Measurements from ENCODE around the gene GNPDA2.

GNPDA2 gene

DNA sequence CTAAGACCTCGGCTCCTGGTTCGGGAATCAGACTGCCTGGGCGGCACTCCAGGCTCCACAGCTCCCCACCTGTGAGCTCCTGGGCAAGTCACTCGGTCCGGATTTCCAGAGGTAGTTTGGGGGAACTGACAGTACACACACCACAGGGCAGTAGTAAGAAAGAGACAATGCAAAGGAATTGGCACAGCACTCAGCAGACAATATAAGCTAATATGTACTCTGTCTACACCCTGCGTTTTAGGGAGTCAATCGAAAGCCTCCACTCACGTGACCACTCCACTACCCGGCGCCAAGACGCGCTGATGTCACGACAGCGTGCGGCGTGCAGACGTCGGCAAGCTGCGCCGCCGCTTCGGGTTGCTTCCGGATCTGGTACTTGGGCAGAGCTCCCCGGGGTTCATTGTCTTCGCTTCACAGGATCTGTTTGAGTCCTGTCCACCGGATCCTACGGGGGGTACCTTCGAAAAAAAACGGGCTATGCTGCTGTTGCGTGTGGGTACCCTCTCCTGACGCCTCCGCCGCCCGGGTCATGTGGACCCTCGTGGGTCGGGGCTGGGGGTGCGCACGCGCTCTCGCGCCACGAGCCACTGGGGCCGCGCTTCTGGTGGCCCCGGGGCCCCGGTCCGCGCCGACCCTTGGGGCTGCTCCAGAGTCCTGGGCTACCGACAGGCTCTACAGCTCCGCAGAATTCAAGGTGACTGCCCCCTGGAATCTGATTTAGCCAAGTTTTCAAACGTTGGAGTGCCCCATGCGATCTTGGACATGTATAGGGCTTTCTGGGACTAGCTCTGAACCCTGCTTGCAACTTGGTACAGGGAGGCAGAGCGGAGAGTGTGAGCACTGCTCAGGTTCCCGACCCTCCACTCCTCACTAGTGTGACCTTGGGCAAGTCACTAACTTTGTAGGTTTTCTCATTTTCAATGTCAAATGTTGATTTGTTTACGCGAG is 48.0 kb downstream of the GNPDA2 start, which contains the start of gene GUF1:
Gene GUF1 (plus strand): TSS at position 327 of the 948 bp plus-strand sequence. CDS start 203 bp downstream, at position 530.
- DNase-seq (ENCODE audit: low read depth in 2 of 2) = peak; percentile 65 to 68

DNA sequence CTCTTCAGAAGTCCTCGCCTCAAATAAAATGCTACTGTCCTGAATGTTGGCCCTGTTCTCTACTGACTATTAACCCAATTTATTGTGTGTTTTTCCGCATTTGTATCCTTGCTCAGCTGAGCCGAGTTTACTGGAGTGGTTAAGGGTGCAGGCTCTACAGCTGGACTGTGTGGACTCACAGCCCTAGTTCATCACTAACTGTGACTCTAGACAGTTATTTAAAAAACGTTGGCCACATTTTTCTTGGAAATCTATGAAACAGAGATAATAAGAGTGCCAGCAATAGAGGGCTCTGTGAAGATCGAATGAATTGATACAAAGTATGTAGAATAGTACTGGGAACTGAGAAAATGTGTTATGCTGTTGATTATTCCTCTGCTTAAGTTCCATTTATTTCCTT is 51.0 kb downstream of the GNPDA2 start:
- no peak for DNase-seq (ENCODE audit: low read depth in 2 of 2)

DNA sequence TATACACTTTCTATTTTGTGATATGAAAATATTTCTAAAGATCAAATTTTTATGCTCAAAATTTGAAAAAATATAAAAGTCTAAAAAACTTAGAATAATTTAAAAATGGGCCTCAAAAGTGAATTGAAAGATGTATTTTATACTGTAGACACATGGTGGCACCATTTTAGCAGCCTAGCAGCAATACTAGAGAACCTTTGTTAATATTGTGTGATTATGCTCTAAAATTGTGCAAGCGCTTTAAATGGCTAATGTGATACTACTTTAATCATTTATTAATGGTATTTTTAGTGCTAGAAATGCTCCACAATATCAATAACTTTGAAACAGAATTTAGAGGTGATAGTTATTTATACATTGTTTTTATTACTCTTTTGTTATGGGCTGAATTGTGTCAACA is 51.9 kb downstream of the GNPDA2 start:
- DNase-seq (ENCODE audit: low read depth in 2 of 2) = no peak

DNA sequence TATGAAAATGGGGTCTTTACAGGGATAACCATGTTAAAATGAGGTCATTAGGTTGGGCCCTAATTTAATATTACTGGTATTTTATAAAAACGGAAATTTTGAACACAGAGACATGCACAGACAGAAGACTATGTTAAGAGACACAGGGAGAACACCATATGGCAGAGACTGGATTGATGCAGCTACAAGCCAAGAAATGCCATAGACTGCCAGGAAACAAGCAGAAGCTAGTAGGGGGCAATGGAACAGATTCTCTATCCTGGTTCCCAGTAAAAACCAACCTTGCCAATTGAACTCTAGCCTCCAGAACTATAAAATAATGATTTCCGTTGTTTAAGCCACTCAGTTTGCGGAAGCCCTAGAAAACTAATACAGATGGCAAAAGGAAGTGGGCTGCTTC is 54.7 kb downstream of the GNPDA2 start:
- no peak for DNase-seq (ENCODE audit: low read depth in 2 of 2)

DNA sequence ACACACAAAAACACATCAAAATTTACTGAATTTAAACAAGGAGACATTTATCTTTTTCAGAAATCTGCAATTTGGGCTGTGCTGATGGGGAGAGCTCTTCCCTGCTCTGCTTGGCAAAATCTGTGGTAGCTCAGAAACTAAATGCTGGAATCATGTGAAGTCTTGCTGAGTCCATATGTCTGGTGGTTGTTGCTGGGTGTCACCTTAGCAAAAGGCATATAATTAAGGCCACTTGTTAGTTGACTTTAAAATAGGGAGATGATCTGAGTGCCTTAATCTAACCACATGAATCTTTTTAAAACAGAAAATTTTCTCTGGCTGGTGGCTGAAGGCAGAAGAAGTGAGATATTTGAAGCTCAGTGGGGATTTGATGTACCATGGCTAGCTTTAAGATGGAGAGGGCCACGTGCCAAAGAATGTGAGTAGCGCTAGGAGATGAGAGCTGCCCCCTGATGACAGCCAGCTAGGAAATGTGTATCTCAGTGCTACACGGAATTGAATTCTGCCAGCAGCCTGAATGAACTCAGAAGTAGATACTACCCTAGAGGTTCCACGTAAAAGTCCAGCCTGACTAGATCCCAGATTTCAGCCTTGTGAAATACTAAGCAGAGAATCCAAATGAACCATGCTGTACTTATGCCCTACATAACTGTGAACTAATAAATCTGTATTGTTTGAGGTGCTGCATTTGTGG is 55.7 kb downstream of the GNPDA2 start:
- DNase-seq (ENCODE audit: low read depth in 2 of 2) = no peak

DNA sequence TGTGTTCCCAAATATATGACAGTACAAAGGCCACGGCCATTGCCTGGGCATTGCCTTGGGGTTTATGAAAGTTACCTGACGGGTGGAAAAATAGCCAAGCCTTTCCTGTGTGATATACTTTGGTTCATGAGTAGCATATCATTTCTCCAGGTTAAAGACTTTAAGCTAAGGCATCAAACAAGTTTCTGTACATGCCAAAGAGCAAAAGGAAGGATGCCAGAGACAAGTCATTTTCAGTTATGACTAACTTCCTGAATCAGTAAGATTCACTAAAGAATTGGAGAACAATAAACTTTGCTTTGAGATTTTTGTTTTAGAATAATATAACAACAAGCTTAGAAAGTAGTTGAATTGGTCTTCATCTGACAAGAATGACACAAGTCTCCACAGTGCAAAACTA is 57.8 kb downstream of the GNPDA2 start:
- DNase-seq (ENCODE audit: low read depth in 2 of 2) = no peak

DNA sequence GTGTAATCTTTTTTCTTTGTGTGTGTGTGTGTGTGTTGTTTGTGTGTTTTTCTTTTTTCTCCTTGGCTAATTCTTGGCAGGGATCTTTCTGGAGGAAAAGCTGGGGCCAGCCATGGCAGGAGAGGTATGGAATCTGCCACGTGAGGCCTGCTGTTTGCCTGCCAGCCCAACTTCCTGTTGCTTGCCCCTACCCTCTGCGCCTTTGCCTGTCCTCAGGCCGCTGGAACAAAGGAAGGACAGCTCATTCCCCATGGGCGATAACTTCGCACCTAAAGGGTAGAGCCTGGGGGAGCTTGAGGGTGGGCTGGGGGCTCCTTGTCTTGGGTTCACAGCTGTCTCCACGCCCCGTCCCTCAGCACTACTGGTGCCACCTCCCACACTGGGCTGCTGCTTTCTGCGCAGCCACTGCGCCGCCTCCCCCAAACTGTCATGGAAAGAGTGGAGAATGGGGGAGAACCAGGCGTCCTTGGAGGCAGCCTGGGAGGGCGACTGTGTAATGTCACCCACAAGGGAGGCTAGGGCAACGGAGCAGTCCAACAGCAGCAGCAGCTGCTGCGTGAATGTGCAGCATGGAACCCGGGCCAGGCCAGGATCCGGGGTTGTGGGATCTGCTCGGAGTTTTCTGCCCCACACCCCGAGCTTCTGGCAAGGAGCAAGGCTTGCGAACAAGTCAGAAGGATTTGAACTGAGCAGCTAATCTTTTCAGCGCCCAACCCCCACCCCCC is 62.7 kb downstream of the GNPDA2 start:
- no peak for DNase-seq (ENCODE audit: low read depth in 2 of 2)

DNA sequence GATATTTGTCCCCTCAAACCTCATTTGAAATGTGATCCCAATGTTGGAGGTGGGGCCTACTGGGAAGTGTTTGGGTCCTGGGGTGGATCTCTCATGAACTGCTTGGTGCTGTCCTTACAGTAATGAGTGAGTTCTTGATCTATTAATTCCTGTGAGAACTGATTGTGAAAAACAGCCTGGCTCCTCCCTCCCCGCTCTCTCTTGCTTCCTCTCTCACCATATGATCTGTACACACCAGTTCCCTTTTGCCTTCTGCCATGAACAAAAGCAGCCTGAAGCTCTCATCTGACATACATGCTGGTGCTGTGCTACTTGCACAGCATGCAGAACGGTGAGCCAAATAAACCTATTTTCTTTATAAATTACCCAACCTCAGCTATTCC is 63.7 kb downstream of the GNPDA2 start:
- DNase-seq (ENCODE audit: low read depth in 2 of 2) = no peak

DNA sequence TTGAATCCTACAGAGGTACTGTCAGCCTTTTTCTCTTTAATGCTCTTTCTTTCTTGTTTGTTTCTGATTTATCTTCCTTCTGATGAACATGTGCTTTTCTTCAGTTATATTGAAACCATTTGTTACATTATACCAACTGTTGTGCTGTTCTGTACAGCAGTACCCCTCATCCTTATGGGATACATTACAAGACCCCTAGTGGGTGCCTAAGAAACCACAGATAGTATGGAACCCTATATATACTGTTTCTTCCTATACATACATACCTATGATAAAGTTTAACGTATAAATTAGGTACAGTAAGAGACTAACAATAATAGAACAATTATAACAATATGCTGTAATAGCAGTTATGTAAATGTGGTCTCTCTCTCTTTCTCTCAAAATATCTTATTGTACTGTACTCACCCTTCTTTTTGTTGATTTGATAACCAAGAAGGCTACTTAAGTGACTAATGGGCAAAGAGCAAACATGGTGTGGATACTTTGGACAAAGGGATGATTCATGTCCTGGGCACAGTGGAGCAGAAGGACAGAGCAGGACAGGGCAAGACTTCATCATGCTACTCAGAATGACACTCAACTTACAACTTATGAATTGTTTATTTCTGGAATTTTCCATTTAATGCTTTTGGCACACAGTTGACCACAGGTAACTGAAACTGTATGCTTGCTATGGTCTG is 64.3 kb downstream of the GNPDA2 start:
- no peak for DNase-seq (ENCODE audit: low read depth in 2 of 2)

DNA sequence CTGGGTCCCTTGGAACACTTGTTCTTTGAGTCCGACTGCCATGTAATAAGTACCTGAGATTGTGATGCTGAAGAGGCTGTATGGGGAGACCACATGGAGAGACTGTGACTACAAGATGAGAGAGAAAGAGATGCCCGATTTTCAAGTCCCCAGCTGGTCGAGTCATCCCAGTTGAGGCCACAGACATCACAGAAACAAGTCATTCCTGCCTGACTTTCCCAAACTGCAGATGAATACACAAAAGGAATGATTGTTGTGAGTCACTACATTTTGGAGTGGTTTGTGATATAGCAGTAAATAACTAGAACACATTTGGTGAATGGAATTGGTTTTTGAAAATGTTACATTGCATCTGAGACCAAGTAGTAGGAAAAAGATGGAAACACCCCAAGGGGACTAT is 66.0 kb downstream of the GNPDA2 start:
- DNase-seq (ENCODE audit: low read depth in 2 of 2) = no peak

DNA sequence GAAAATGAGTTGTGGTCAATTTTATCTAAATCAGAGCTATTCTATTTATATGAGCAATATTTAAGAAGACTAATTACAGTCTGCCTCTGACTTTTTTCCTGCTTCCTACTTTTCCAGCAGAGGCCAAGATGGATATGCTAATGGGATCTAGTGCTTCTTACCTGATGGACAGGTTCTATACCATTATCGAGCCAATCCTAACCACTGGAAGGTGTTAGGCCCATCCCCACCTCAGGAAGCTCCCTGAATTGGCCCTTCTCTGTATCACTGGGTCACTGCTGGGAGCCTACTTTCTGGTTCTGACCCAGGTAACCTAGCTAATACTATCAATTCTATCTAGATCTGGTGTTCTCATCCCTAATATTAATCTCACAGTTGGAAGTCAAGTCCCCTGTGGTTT is 74.4 kb downstream of the GNPDA2 start:
- DNase-seq (ENCODE audit: low read depth in 2 of 2) = no peak

All from fibroblast of skin of left quadriceps (primary cell).